Activated effector memory CD4-positive, alpha-beta T cell treated with Interleukin-2 at 50 U/mL for 16 hours (primary cell): ENCODE results near the gene CASKIN1.

Experiments
- DNase-seq: peaks from one replicate; pipeline ENCODE4 v3.0.0-alpha.2; 2020

The CASKIN1 gene

GRCh38 chr16:2190659-2191445 is 5.6 kb downstream of the CASKIN1 start:
- no peak for DNase-seq

- no peak for DNase-seq
Measured at GRCh38 chr16:2190002-2190658, 6.3 kb downstream of the CASKIN1 start.

- no peak for DNase-seq
Measured at GRCh38 chr16:2189252-2189893, 7.0 kb downstream of the CASKIN1 start.

- no peak for DNase-seq
Measured at GRCh38 chr16:2188395-2188794, 8.0 kb downstream of the CASKIN1 start.

- DNase-seq = no peak
Measured at GRCh38 chr16:2187212-2187611, 9.2 kb downstream of the CASKIN1 start.

- no peak for DNase-seq
Measured at GRCh38 chr16:2186505-2186904, 9.9 kb downstream of the CASKIN1 start.

- DNase-seq = no peak
Measured at GRCh38 chr16:2186064-2186463, 10.3 kb downstream of the CASKIN1 start.

GRCh38 chr16:2184962-2185361 is 11.4 kb downstream of the CASKIN1 start:
- no peak for DNase-seq

- no peak for DNase-seq
Measured at GRCh38 chr16:2184346-2184745, 12.1 kb downstream of the CASKIN1 start.

GRCh38 chr16:2183671-2184070 is 12.7 kb downstream of the CASKIN1 start:
- no peak for DNase-seq

GRCh38 chr16:2181952-2182351 is 14.5 kb downstream of the CASKIN1 start:
- DNase-seq = no peak

- DNase-seq = no peak
Measured at GRCh38 chr16:2180962-2181923, 15.2 kb downstream of the CASKIN1 start.

- no peak for DNase-seq
Measured at GRCh38 chr16:2180461-2180860, 15.9 kb downstream of the CASKIN1 start.

GRCh38 chr16:2179576-2179975 is 16.8 kb downstream of the CASKIN1 start:
- DNase-seq = no peak

GRCh38 chr16:2179107-2179501 is 17.3 kb downstream of the CASKIN1 start:
- no peak for DNase-seq

GRCh38 chr16:2178321-2179106 is 17.9 kb downstream of the CASKIN1 start:
- DNase-seq = peak; percentile 6

GRCh38 chr16:2177561-2177960 is 18.8 kb downstream of the CASKIN1 start:
- no peak for DNase-seq

- DNase-seq = no peak
Measured at GRCh38 chr16:2177101-2177500, 19.3 kb downstream of the CASKIN1 start.

GRCh38 chr16:2176047-2176446 is 20.4 kb downstream of the CASKIN1 start:
- DNase-seq = no peak

GRCh38 chr16:2175454-2175853 is 21.0 kb downstream of the CASKIN1 start:
- DNase-seq = no peak

GRCh38 chr16:2174396-2175131 is 21.8 kb downstream of the CASKIN1 start:
- DNase-seq = no peak
